ENCODE measurements around the gene RIN3. TPM values are rescaled to one million over a fixed set of nuclear protein-coding genes. Genes with fewer than 3 reads are reported as not detected.

The RIN3 gene
- total and polyA plus RNA-seq, 2 donors: 6.2 to 20.6 TPM

GRCh38 chr14:92481811-92482555, 31.6 kb upstream of the RIN3 start:
- no peak overlapping the region for H3K4me3 ChIP-seq (ENCODE audit: low read length in 2 of 2)
- H3K4me1 ChIP-seq (ENCODE audit: control insufficient read depth in 2 of 2, insufficient read depth in 2 of 2, low read length in 2 of 2): peaks cover 0 to under 1% of the 10 kb centered on the region in 2 donors
- no peak for DNase-seq (ENCODE audit: low read depth in 6 of 9, low spot score in 9 of 9)
- H3K27me3 ChIP-seq (ENCODE audit: control insufficient read depth in 2 of 2, insufficient read depth in 1 of 2, low read length in 1 of 2): no peaks in the 10 kb centered on the region
- 95% methylated on average over 1 of the region's 1 CpG for WGBS
- H3K9me3 ChIP-seq (ENCODE audit: control insufficient read depth in 2 of 2, insufficient read depth in 1 of 2, low read length in 1 of 2): no peaks in the 10 kb centered on the region
- H3K27ac ChIP-seq (ENCODE audit: low read depth in 1 of 2, low read length in 1 of 2): no peak overlapping the region
- H3K36me3 ChIP-seq (ENCODE audit: control insufficient read depth in 2 of 2, insufficient read depth in 2 of 2, low read length in 1 of 2): no peaks in the 10 kb centered on the region

DNA sequence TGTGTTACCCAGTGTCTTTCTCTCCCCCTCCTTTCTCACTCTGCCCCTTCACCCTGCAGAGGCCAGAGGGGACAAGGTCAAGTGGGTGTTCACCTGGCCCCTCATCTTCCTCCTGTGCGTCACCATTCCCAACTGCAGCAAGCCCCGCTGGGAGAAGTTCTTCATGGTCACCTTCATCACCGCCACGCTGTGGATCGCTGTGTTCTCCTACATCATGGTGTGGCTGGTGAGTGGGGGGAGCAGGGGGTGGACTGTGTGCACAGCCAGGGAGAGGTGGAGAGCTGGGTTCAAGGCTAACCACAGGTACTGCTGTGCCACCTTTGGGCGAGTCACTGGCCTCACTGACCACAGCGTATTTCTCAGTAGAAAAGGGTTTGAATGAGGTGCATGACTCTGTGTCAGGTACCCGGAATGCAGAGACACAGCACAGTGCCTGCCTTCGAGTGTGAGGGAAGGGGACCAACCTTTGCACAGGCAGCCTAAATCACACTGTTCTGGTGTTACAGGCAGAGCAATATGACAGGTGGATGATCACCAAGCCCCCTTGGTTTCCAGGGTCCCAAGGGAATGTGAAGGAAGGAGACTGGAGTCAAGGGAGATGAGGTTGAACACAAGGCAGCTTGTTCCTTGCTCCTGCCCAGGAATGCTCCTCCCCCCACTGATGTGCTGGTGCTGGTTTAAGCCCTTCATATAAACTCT, 30.8 kb upstream of the RIN3 start:
- no peak for DNase-seq (ENCODE audit: low read depth in 6 of 9, low spot score in 9 of 9)

GRCh38 chr14:92484132-92484823, 29.3 kb upstream of the RIN3 start:
- Histone ChIP-seq H3K4me1 (ENCODE audit: control insufficient read depth in 2 of 2, insufficient read depth in 2 of 2, low read length in 2 of 2) (peaks cover 0 to 8% of the 10 kb centered on the region in 2 donors), H3K4me3 (ENCODE audit: low read length in 2 of 2) (no peak overlapping the region), H3K36me3 (ENCODE audit: control insufficient read depth in 2 of 2, insufficient read depth in 2 of 2, low read length in 1 of 2) (no peaks in the 10 kb centered on the region), H3K27ac (ENCODE audit: low read depth in 1 of 2, low read length in 1 of 2) (no peak overlapping the region), H3K9me3 (ENCODE audit: control insufficient read depth in 2 of 2, insufficient read depth in 1 of 2, low read length in 1 of 2) (no peaks in the 10 kb centered on the region), H3K27me3 (ENCODE audit: control insufficient read depth in 2 of 2, insufficient read depth in 1 of 2, low read length in 1 of 2) (no peaks in the 10 kb centered on the region)
- 96% methylated on average over 7 of the region's 7 CpGs for WGBS
- no peak for DNase-seq (ENCODE audit: low read depth in 6 of 9, low spot score in 9 of 9)

More for the DNA sequence above, 30.8 kb upstream of the RIN3 start:
- no peaks in the 10 kb centered on the region for H3K27me3 ChIP-seq (ENCODE audit: control insufficient read depth in 2 of 2, insufficient read depth in 1 of 2, low read length in 1 of 2)
- H3K36me3 ChIP-seq (ENCODE audit: control insufficient read depth in 2 of 2, insufficient read depth in 2 of 2, low read length in 1 of 2): no peaks in the 10 kb centered on the region
- WGBS: 98% methylated on average over 9 of the region's 9 CpGs
- no peak overlapping the region for H3K4me3 ChIP-seq (ENCODE audit: low read length in 2 of 2)
- H3K4me1 ChIP-seq (ENCODE audit: control insufficient read depth in 2 of 2, insufficient read depth in 2 of 2, low read length in 2 of 2): peaks cover 0 to 8% of the 10 kb centered on the region in 2 donors
- no peaks in the 10 kb centered on the region for H3K9me3 ChIP-seq (ENCODE audit: control insufficient read depth in 2 of 2, insufficient read depth in 1 of 2, low read length in 1 of 2)
- H3K27ac ChIP-seq (ENCODE audit: low read depth in 1 of 2, low read length in 1 of 2): no peak overlapping the region

DNA sequence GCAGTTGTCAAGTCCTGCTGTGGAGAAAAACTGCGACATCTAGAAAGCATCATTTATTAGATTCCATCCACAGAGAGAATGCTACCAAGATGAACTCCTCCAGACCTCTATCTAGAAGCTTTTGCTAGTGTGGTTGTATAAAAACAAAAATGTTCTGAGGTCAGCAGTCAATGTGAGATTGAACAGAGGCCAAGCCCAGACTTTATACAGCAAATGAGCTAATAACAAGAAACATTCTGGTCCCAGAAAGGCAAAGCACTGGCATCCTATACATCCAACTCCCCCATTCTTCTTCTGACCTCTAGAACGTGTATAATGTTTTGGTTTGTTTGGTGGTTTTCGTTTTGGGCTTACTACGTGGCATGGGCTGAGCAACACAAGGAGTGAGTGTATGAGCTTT, 26.7 kb upstream of the RIN3 start:
- Histone ChIP-seq H3K4me1 (ENCODE audit: control insufficient read depth in 2 of 2, insufficient read depth in 2 of 2, low read length in 2 of 2) (peaks cover 0 to 17% of the 10 kb centered on the region in 2 donors), H3K4me3 (ENCODE audit: low read length in 2 of 2) (no peak overlapping the region), H3K36me3 (ENCODE audit: control insufficient read depth in 2 of 2, insufficient read depth in 2 of 2, low read length in 1 of 2) (no peaks in the 10 kb centered on the region), H3K27me3 (ENCODE audit: control insufficient read depth in 2 of 2, insufficient read depth in 1 of 2, low read length in 1 of 2) (no peaks in the 10 kb centered on the region), H3K9me3 (ENCODE audit: control insufficient read depth in 2 of 2, insufficient read depth in 1 of 2, low read length in 1 of 2) (no peaks in the 10 kb centered on the region), H3K27ac (ENCODE audit: low read depth in 1 of 2, low read length in 1 of 2) (no peak overlapping the region)
- WGBS: 87% methylated on average over 4 of the region's 4 CpGs
- no peak for DNase-seq (ENCODE audit: low read depth in 6 of 9, low spot score in 9 of 9)

- Histone ChIP-seq H3K4me1 (ENCODE audit: control insufficient read depth in 2 of 2, insufficient read depth in 2 of 2, low read length in 2 of 2) (peaks cover 0 to 17% of the 10 kb centered on the region in 2 donors), H3K4me3 (ENCODE audit: low read length in 2 of 2) (no peak overlapping the region), H3K27ac (ENCODE audit: low read depth in 1 of 2, low read length in 1 of 2) (no peak overlapping the region), H3K9me3 (ENCODE audit: control insufficient read depth in 2 of 2, insufficient read depth in 1 of 2, low read length in 1 of 2) (no peaks in the 10 kb centered on the region), H3K36me3 (ENCODE audit: control insufficient read depth in 2 of 2, insufficient read depth in 2 of 2, low read length in 1 of 2) (no peaks in the 10 kb centered on the region), H3K27me3 (ENCODE audit: control insufficient read depth in 2 of 2, insufficient read depth in 1 of 2, low read length in 1 of 2) (no peaks in the 10 kb centered on the region)
- 81% methylated on average over 10 of the region's 10 CpGs for WGBS
- DNase-seq (ENCODE audit: low read depth in 6 of 9, low spot score in 9 of 9): no peak
These were observed 26.0 kb upstream of the RIN3 start for GRCh38 chr14:92487513-92488133.

GRCh38 chr14:92489394-92490238, 24.0 kb upstream of the RIN3 start:
- Histone ChIP-seq H3K27ac (ENCODE audit: low read depth in 1 of 2, low read length in 1 of 2) (no peak overlapping the region), H3K4me1 (ENCODE audit: control insufficient read depth in 2 of 2, insufficient read depth in 2 of 2, low read length in 2 of 2) (peaks cover 0 to 17% of the 10 kb centered on the region in 2 donors), H3K36me3 (ENCODE audit: control insufficient read depth in 2 of 2, insufficient read depth in 2 of 2, low read length in 1 of 2) (no peaks in the 10 kb centered on the region), H3K4me3 (ENCODE audit: low read length in 2 of 2) (no peak overlapping the region), H3K9me3 (ENCODE audit: control insufficient read depth in 2 of 2, insufficient read depth in 1 of 2, low read length in 1 of 2) (no peaks in the 10 kb centered on the region), H3K27me3 (ENCODE audit: control insufficient read depth in 2 of 2, insufficient read depth in 1 of 2, low read length in 1 of 2) (no peaks in the 10 kb centered on the region)
- DNase-seq (ENCODE audit: low read depth in 6 of 9, low spot score in 9 of 9): peak in 1 of 9 donors; percentile 31
- WGBS: 95% methylated on average over 21 of the region's 21 CpGs

DNA sequence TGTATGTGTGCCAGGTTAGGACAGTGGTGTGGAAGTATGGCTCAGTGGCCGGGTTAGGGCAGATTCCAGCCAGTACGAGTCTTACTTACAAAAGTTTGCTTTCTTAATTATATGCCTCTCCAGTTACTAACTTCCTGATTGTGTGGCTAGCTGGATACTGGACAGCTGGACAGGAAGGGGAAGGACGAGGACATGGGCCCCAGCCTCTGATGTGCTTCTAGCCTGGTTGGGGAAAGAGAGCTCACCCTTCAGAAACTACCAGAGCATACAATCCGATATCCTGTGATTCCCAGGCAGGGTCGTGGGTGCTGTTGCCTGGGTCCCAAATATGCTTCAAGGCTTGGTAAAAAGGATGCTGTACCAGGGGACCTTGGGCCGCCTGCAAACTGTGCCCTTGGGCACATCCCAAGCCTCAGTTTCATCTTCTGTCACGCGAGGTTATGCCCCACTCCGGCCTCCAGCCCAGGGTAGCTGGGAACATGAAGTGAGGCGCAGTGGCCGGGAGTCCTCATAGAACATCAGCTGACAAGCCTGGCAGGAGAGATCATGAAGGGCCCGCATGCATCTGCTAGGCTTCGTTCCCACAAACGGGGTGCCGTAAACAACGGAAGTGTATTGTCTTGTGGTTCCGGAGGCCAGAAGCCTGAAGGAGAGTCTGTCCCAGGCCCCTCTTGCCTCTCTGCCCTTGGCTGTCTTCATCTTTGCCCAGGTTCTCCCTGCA, 23.2 kb upstream of the RIN3 start:
- Histone ChIP-seq H3K36me3 (ENCODE audit: control insufficient read depth in 2 of 2, insufficient read depth in 2 of 2, low read length in 1 of 2) (no peaks in the 10 kb centered on the region), H3K4me1 (ENCODE audit: control insufficient read depth in 2 of 2, insufficient read depth in 2 of 2, low read length in 2 of 2) (peaks cover 0 to 17% of the 10 kb centered on the region in 2 donors), H3K27ac (ENCODE audit: low read depth in 1 of 2, low read length in 1 of 2) (no peak overlapping the region), H3K9me3 (ENCODE audit: control insufficient read depth in 2 of 2, insufficient read depth in 1 of 2, low read length in 1 of 2) (no peaks in the 10 kb centered on the region), H3K27me3 (ENCODE audit: control insufficient read depth in 2 of 2, insufficient read depth in 1 of 2, low read length in 1 of 2) (no peaks in the 10 kb centered on the region), H3K4me3 (ENCODE audit: low read length in 2 of 2) (no peak overlapping the region)
- DNase-seq (ENCODE audit: low read depth in 6 of 9, low spot score in 9 of 9): no peak
- WGBS: 88% methylated on average over 17 of the region's 17 CpGs

- DNase-seq (ENCODE audit: low read depth in 6 of 9, low spot score in 9 of 9): no peak
- 91% methylated on average over 8 of the region's 8 CpGs for WGBS
- H3K4me1 ChIP-seq (ENCODE audit: control insufficient read depth in 2 of 2, insufficient read depth in 2 of 2, low read length in 2 of 2): peaks cover 0 to 17% of the 10 kb centered on the region in 2 donors
- H3K9me3 ChIP-seq (ENCODE audit: control insufficient read depth in 2 of 2, insufficient read depth in 1 of 2, low read length in 1 of 2): no peaks in the 10 kb centered on the region
- no peaks in the 10 kb centered on the region for H3K27me3 ChIP-seq (ENCODE audit: control insufficient read depth in 2 of 2, insufficient read depth in 1 of 2, low read length in 1 of 2)
- no peak overlapping the region for H3K4me3 ChIP-seq (ENCODE audit: low read length in 2 of 2)
- H3K27ac ChIP-seq (ENCODE audit: low read depth in 1 of 2, low read length in 1 of 2): no peak overlapping the region
- H3K36me3 ChIP-seq (ENCODE audit: control insufficient read depth in 2 of 2, insufficient read depth in 2 of 2, low read length in 1 of 2): no peaks in the 10 kb centered on the region
These were observed 21.8 kb upstream of the RIN3 start for GRCh38 chr14:92491782-92492181.
